Astrocyte (in vitro differentiated cells and primary cell): ENCODE results near the gene LMNA. TPM values are rescaled to one million over a fixed set of nuclear protein-coding genes. Genes with fewer than 3 reads are reported as not detected.

Experiments used
- DNase-seq: peaks from one replicate; pipeline ENCODE4 v3.0.0-alpha.2; 2010; ENCODE audit warnings: low read depth
- FAIRE-seq: peaks from 2 replicates; lab custom pipeline; 2011; peaks lifted over from hg19 to GRCh38; lab: Jason Lieb, UNC
- H2AFZ ChIP-seq: 2 replicates; pipeline ENCODE4 v1.6.0; 2012; ENCODE audit warnings: low read depth, low read length, inconsistent platforms
- H3K27ac ChIP-seq: 2 replicates; pipeline ENCODE4 v1.5.1; 2011; ENCODE audit warnings: low read depth, low read length, inconsistent platforms
- H3K27me3 ChIP-seq: 2 replicates; pipeline ENCODE4 v1.6.0; 2011; ENCODE audit warnings: low read length, inconsistent platforms; ENCODE audit not compliant: insufficient read depth
- H3K36me3 ChIP-seq: 2 replicates; pipeline ENCODE4 v1.5.1; 2011; ENCODE audit warnings: low read length, inconsistent platforms; ENCODE audit not compliant: insufficient read depth
- H3K4me1 ChIP-seq: 2 replicates; pipeline ENCODE4 v1.5.1; 2011; ENCODE audit warnings: low read length, inconsistent platforms; ENCODE audit not compliant: insufficient read depth
- H3K4me2 ChIP-seq: 2 replicates; pipeline ENCODE4 v1.6.0; 2012; ENCODE audit warnings: low read length, inconsistent platforms
- H3K4me3 ChIP-seq: 2 replicates; pipeline ENCODE4 v1.5.1; 2011; ENCODE audit warnings: low read depth, mild to moderate bottlenecking, low read length, inconsistent platforms; ENCODE audit not compliant: insufficient read depth
- H3K79me2 ChIP-seq: 2 replicates; pipeline ENCODE4 v1.6.0; 2012; ENCODE audit warnings: mild to moderate bottlenecking, low read length, inconsistent platforms; ENCODE audit not compliant: insufficient read depth
- H3K9ac ChIP-seq: 2 replicates; pipeline ENCODE4 v1.6.0; 2012; ENCODE audit warnings: mild to moderate bottlenecking, low read length, inconsistent platforms
- H3K9me3 ChIP-seq: 2 replicates; pipeline ENCODE4 v1.5.1; 2012; ENCODE audit warnings: low read depth, mild to moderate bottlenecking, low read length, inconsistent platforms; ENCODE audit not compliant: insufficient read depth
- H4K20me1 ChIP-seq: 2 replicates; pipeline ENCODE4 v1.6.0; 2012; ENCODE audit warnings: low read length, inconsistent platforms; ENCODE audit not compliant: insufficient read depth
- H3K27ac Mint-ChIP-seq: one replicate; pipeline ENCODE4 v1.8.0; 2021; ENCODE audit warnings: mild to moderate bottlenecking, mixed read lengths; ENCODE audit not compliant: unreplicated experiment
- H3K27me3 Mint-ChIP-seq: one replicate; pipeline ENCODE4 v1.8.0; 2021; ENCODE audit warnings: low read depth, mixed read lengths; ENCODE audit not compliant: unreplicated experiment
- H3K36me3 Mint-ChIP-seq: one replicate; pipeline ENCODE4 v1.8.0; 2021; ENCODE audit warnings: low read depth, mixed read lengths; ENCODE audit not compliant: unreplicated experiment
- H3K4me1 Mint-ChIP-seq: one replicate; pipeline ENCODE4 v1.8.0; 2021; ENCODE audit warnings: low read depth, mixed read lengths; ENCODE audit not compliant: unreplicated experiment
- H3K4me3 Mint-ChIP-seq: one replicate; pipeline ENCODE4 v1.8.0; 2021; ENCODE audit warnings: mild to moderate bottlenecking, moderate library complexity, mixed read lengths; ENCODE audit not compliant: unreplicated experiment
- H3K9me3 Mint-ChIP-seq: one replicate; pipeline ENCODE4 v1.8.0; 2021; ENCODE audit warnings: mild to moderate bottlenecking, mixed read lengths; ENCODE audit not compliant: unreplicated experiment
- EZH2 ChIP-seq: IDR thresholded peaks from 2 replicates; pipeline ENCODE4 v1.6.1; 2012; ENCODE audit warnings: mild to moderate bottlenecking, low read length, inconsistent platforms; ENCODE audit not compliant: insufficient read depth
- total RNA-seq: library from RNA; stranded (reverse); gene quantifications from 2 replicates; pipeline ENCODE4 v1.2.1, GENCODE V29; 2021
- TF ChIP-seq, protein P1 (sequence below): IDR thresholded peaks from 2 replicates; pipeline ENCODE4 v1.5.1; 2011; ENCODE audit warnings: low read depth, mild to moderate bottlenecking, inconsistent platforms, low read length, moderate library complexity; ENCODE audit not compliant: insufficient read depth

LMNA gene
- total RNA-seq, 1 donor from 2014 or later, result 464 TPM

DNA sequence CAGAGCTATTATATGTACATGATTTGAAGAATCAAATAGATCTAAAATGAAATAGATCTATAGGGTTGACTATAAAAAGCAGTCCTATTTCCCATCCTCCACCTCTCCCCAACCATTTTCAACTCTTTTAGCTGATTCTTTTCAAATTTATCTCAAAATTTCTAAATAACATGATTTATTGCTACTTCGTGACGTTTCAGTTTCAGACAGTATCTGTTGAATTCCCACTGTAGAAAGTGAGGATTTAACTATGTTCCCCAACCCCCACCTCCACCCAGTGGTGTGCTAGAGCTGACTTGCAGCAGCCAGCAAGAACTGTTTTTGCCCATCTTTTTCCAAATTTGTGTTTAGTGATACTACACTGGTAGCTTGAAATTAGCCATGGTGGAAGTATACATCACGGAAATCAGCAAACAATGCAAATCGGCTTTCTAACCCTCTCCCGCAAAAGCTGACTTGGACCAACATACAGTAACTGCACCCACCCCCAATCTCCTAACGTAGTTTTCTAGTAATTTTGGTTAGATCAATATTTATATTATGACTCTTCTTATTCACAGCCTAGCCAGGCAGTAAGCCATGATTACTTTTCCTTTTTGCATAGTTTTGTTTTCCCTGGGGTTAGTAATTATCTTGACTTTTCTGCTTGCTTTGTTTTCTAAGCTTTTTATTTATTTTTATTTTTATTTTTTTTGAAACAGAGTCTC, 49.8 kb downstream of the LMNA start:
- no peaks in the 10 kb centered on the region for H3K9me3 ChIP-seq
- no peak overlapping the region for H3K27ac ChIP-seq
- no peak overlapping the region for H3K4me3 ChIP-seq
- H3K36me3 Mint-ChIP-seq, result no peaks in the 10 kb centered on the region
- peaks cover 7% of the 10 kb centered on the region for H3K27me3 Mint-ChIP-seq
- H3K27me3 ChIP-seq, result no peaks in the 10 kb centered on the region
- peaks cover 11% of the 10 kb centered on the region for H3K4me1 ChIP-seq
- H3K4me2 ChIP-seq, result no peak overlapping the region
- H3K9ac ChIP-seq, result no peak overlapping the region
- no peaks in the 10 kb centered on the region for H3K79me2 ChIP-seq
- DNase-seq (no peak), FAIRE-seq (no peak)
- no peak overlapping the region for H2AFZ ChIP-seq
- H3K4me3 Mint-ChIP-seq, result no peak overlapping the region
- H4K20me1 ChIP-seq, result no peaks in the 10 kb centered on the region
- no peaks in the 10 kb centered on the region for H3K36me3 ChIP-seq
- peaks cover 2% of the 10 kb centered on the region for H3K9me3 Mint-ChIP-seq
- H3K4me1 Mint-ChIP-seq, result peaks cover 4% of the 10 kb centered on the region
- no peak for TF ChIP-seq EZH2
- TF ChIP-seq, protein P1, sequence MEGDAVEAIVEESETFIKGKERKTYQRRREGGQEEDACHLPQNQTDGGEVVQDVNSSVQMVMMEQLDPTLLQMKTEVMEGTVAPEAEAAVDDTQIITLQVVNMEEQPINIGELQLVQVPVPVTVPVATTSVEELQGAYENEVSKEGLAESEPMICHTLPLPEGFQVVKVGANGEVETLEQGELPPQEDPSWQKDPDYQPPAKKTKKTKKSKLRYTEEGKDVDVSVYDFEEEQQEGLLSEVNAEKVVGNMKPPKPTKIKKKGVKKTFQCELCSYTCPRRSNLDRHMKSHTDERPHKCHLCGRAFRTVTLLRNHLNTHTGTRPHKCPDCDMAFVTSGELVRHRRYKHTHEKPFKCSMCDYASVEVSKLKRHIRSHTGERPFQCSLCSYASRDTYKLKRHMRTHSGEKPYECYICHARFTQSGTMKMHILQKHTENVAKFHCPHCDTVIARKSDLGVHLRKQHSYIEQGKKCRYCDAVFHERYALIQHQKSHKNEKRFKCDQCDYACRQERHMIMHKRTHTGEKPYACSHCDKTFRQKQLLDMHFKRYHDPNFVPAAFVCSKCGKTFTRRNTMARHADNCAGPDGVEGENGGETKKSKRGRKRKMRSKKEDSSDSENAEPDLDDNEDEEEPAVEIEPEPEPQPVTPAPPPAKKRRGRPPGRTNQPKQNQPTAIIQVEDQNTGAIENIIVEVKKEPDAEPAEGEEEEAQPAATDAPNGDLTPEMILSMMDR, result no peak
- H3K27ac Mint-ChIP-seq, result no peak overlapping the region

DNA sequence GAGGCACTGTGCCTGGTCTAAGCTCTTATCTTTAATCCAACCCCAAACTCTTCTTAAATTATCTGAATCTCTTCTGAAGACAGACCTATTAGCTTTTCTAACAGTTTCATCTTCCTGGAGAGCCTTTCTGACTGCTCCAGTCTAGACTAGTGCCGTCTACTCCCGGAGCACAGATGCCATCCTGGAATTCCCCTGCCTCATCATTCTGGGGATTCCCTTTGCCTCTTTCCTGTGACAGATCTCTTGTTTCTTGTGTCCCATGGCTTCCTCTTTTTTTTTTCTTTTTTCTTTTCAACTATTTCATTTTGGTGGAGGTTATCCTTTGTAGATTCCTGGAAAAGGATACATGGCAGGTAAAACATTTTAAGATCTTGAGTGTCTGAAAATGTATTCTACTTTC, 50.6 kb downstream of the LMNA start:
- no peak overlapping the region for H3K4me2 ChIP-seq
- FAIRE-seq (no peak), DNase-seq (no peak)
- H3K27me3 ChIP-seq, result no peaks in the 10 kb centered on the region
- H3K27me3 Mint-ChIP-seq, result peaks cover 4% of the 10 kb centered on the region
- H3K36me3 ChIP-seq, result no peaks in the 10 kb centered on the region
- peaks cover 2% of the 10 kb centered on the region for H3K9me3 Mint-ChIP-seq
- peaks cover 4% of the 10 kb centered on the region for H3K4me1 Mint-ChIP-seq
- H3K27ac Mint-ChIP-seq, result peak overlapping the region; percentile 62
- no peaks in the 10 kb centered on the region for H3K36me3 Mint-ChIP-seq
- peak overlapping the region; percentile 69 for H3K4me3 Mint-ChIP-seq
- no peak overlapping the region for H2AFZ ChIP-seq
- H3K9ac ChIP-seq, result no peak overlapping the region
- H3K27ac ChIP-seq, result no peak overlapping the region
- no peaks in the 10 kb centered on the region for H3K9me3 ChIP-seq
- H3K4me3 ChIP-seq, result no peak overlapping the region
- no peaks in the 10 kb centered on the region for H3K79me2 ChIP-seq
- no peak for TF ChIP-seq EZH2
- TF ChIP-seq, protein P1, result no peak
- peaks cover 11% of the 10 kb centered on the region for H3K4me1 ChIP-seq
- no peaks in the 10 kb centered on the region for H4K20me1 ChIP-seq

GRCh38 chr1:156167536-156167935, 53.0 kb downstream of the LMNA start:
- Mint-ChIP-seq H3K36me3 (no peaks in the 10 kb centered on the region), H3K4me3 (no peak overlapping the region), H3K4me1 (peaks cover 4% of the 10 kb centered on the region), H3K9me3 (peaks cover 2% of the 10 kb centered on the region), H3K27ac (no peak overlapping the region), H3K27me3 (no peaks in the 10 kb centered on the region)
- H3K9me3 ChIP-seq, result no peaks in the 10 kb centered on the region
- FAIRE-seq (no peak), DNase-seq (peak; percentile 31)
- H2AFZ ChIP-seq, result no peak overlapping the region
- TF ChIP-seq, protein P1, result no peak
- TF ChIP-seq EZH2, result no peak
- no peaks in the 10 kb centered on the region for H3K4me1 ChIP-seq
- no peak overlapping the region for H3K4me2 ChIP-seq
- H3K4me3 ChIP-seq, result no peak overlapping the region
- H3K36me3 ChIP-seq, result no peaks in the 10 kb centered on the region
- H3K27ac ChIP-seq, result no peak overlapping the region
- H4K20me1 ChIP-seq, result no peaks in the 10 kb centered on the region
- H3K27me3 ChIP-seq, result no peaks in the 10 kb centered on the region
- H3K9ac ChIP-seq, result no peak overlapping the region
- H3K79me2 ChIP-seq, result no peaks in the 10 kb centered on the region
